Measurements from ENCODE around the gene PRKAG3.

GRCh38 chr2:218812096-218812815 lies 19.3 kb downstream of the PRKAG3 start:
- TF ChIP-seq CTCF (IDR thresholded peaks at IDR 0.05) (no peak), POLR2A (IDR thresholded peaks at IDR 0.05) (no peak), POLR2AphosphoS5 (IDR thresholded peaks at IDR 0.05) (no peak), EP300 (IDR thresholded peaks at IDR 0.05) (no peak)
